ENCODE data around the gene CDAN1.
"Not testable (repeated sequence)": the region's sequence is repeated elsewhere in the genome, so short reads cannot be mapped to it uniquely, and the experiment has no call there.

CDAN1 gene

DNA sequence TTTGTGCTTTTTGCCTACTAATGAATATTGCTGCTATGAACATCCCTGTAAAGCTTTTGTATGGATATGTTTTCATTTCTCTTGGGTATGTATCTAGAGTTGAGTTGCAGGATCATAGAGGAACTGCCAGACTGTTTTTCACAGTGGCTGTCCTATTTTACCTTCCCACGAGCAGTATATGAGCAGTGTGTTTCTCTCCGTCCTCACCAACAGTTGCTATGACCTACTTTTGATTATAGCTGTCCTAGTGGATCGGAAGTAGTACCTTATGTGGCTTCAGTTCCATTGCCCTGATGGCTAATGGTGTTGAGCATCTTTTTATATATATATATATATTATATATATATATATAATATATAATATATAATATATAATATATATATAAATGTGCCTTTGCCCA lies 25.2 kb downstream of the CDAN1 start:
- FAIRE-seq (no peak), DNase-seq (ENCODE audit: extremely low spot score, insufficient read length, low read depth) (no peak)

DNA sequence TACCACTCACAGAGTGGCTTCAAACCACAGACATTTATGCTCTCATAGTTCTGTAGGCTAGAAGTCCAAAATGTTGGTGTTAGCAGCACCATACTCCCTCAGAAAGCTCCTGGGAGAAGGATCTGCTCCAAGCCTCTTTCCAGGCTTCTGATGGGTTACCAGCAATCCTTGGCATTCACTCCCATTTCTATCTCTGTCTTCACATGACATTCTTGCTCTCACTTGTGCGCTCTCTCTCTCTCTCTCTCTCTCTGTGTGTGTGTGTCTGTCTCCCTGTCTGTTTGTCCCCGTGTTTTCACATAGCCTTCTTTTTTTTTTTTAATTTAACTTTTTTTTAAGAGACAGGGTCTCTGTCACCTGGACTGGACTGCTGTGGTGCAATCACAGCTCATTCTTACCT lies 26.3 kb downstream of the CDAN1 start:
- DNase-seq (ENCODE audit: extremely low spot score, insufficient read length, low read depth) (no peak), FAIRE-seq (no peak)

DNA sequence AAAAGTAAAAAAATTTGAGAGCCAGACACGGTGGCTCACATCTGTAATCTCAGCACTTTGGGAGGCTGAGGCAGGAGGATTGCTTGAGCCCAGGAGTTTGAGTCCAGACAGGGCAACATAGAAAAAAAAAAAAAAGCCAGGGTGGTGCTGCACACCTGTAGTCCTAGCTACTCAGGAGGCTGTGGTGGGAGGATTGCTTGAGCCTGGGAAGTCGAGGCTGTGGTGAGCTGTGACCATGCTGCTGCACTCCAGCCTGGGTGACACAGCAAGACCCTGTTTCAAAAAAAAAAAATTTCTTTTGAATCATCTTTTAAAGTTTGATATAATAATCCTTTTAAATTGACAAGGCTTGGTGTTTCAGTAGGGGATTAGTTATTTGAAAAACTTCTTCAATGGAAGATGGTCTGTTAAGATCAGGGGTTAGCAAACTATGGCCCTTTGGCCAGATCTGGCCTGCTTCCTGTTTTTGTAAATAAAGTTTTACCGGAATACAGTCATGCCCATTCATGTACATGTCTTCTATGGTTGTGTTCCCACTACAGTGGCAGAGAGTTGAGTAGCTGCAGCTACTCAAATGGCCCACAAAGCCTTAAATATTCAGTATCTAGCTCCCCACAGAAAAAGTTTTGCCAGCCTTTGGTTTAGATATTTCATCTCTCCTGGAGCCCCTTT lies 28.9 kb downstream of the CDAN1 start:
- FAIRE-seq, result no peak
- DNase-seq (ENCODE audit: extremely low spot score, insufficient read length, low read depth), result no peak

DNA sequence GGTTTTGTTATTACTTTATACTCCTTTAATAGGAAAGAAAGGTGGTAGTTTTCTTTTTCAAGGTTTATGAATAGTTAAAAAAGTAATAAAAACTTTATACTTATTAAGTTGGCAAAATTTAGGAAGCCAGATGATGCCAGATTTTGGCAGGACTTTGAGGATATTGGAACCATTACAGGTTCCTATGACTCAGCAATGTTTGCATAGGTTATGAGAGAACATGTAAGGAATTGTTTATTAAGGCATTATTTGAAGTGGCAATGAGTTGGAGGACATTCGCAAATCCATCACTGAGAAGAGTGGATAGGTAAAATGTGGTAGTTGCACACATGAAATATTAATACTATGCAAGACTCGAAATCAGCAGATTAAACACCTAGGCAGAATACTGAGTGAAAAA lies 29.9 kb downstream of the CDAN1 start:
- FAIRE-seq (no peak), DNase-seq (ENCODE audit: extremely low spot score, insufficient read length, low read depth) (no peak)

DNA sequence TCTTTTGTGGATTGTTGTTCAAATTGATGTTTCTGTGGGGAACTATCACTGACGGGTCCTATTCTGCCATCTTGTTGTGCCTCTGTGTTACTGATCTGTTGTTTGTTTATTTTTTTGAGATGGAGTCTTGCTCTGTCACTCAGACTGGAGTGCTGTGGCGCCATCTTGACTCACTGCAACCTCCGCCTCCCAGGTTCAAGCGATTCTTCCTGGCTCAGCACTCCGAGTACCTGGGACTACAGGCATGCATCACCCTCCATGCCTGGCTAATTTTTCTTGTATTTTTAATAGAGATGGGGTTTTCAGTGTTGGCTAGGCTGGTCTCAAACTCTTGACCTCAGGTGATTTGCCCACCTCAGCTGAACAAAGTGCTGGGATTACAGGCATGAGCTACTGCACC lies 31.6 kb downstream of the CDAN1 start:
- no peak for DNase-seq (ENCODE audit: extremely low spot score, insufficient read length, low read depth)
- no peak for FAIRE-seq

DNA sequence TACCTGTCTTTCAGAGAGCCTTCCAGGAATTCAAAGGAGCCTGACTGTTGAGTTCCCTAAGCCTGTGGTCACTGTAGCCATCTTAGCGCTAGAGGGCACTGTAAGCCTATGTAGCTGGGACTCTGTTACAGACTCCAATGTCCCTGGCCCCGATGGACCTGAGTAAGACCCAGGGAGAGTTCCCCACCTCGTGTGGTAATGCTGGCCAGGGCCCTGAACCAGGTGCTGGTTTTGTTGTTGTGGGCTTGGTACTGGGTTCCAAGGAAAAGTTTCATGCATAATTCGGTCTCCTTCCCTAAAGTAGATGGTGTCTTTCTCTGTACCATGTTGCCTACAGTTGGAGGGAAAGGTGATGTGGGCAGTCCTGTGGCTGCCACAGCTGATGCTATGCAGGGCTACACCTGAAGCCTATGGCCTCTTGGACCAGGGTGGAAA lies 32.4 kb downstream of the CDAN1 start:
- DNase-seq (ENCODE audit: extremely low spot score, insufficient read length, low read depth), result peak; percentile 50
- FAIRE-seq, result peak; percentile 86

DNA sequence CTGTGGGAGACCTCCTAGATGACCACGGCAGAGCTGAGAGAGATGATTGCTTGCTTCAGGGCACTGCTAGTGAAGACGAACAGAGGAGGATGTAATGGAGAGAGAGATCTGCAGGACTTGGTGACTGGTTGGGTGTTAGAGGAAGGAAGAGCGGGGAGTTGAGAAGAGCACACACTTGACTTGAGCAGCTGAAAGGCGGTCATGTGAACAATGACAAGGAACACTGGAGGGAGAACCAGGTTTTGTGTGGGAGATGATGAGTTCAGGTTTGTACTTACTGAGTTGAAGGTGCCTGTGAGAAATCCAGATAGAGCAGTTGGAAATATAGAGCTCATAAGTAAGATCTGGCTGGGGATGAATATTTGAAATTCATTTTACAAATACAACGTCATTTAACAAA lies 40.3 kb downstream of the CDAN1 start:
- DNase-seq (ENCODE audit: extremely low spot score, insufficient read length, low read depth) (no peak), FAIRE-seq (no peak)

DNA sequence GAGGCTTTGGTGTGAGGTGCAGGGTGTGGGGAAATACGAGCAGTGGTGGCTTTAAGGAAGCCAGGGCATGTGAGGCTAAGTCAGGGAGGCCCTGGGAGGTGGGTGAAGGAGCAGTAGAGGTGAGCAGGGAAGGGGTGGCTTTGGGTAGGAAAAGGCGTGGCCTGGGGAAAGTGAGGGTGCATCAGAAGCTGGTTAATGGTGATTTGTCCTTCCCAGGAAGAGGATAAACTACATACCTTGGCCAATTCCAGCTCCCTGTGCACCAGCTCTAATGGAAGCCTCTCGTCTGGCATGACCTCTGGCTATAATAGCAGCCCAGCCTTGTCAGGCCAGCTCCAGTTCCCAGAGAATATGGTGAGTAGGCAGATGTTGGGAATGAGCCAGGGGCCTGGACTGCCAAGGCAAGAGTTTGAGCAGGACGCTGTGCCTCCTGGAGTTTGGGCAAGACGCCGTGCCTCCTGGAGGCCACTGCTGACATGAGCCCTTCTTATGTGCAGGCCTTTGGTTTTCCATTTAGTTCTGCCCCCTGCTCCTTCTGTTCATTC lies 41.3 kb downstream of the CDAN1 start:
- FAIRE-seq, result no peak
- DNase-seq (ENCODE audit: extremely low spot score, insufficient read length, low read depth), result no peak

DNA sequence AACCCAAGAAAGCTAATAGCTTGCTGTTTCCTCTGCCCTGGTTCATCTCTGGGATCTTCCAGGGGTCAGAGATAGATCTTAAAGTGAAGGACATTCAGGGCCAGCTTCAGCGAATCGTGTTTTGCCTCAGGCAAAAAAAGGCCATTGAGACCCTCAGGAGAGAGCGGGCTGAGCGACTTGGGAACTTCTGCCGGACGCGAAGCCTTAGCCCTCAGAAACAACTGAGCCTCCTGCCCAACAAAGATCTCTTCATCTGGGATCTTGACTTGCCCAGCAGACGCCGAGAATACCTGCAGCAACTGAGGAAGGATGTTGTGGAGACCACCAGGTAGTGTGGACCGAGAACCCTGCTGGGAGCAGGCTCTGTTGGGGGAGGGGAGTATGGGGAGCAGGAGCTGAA lies 42.5 kb downstream of the CDAN1 start:
- DNase-seq (ENCODE audit: extremely low spot score, insufficient read length, low read depth), result no peak
- FAIRE-seq, result no peak

DNA sequence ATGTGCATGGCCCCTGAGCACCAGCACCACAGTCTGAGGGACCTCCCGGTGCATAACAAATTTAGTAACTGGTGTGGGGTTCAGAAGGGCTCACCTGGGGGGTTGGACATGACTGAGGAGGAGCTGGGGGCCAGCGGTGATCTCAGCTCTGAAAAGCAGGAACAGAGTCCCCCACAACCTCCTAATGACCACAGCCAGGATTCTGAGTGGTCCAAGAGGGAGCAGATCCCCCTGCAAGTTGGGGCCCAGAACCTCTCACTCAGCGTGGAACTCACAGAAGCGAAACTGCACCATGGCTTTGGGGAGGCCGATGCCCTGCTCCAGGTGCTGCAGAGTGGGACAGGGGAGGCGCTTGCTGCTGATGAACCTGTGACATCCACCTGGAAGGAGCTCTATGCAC lies 43.0 kb downstream of the CDAN1 start:
- DNase-seq (ENCODE audit: extremely low spot score, insufficient read length, low read depth) (no peak), FAIRE-seq (no peak)

DNA sequence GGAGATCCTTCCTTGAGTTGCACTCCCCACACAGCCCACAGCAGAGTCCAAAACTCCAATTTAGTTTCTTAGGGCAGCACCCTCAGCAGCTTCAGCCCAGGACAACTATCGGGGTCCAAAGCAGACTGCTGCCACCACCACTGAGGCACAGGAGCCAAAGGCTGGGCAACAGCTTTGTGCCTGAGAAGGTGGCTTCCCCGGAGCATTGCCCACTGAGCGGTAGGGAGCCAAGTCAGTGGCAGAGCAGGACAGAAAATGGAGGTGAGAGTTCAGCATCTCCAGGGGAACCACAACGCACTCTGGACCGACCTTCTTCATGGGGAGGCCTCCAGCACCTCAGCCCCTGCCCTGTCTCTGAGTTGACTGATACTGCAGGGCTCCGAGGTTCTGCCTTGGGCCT lies 43.4 kb downstream of the CDAN1 start:
- no peak for FAIRE-seq
- DNase-seq (ENCODE audit: extremely low spot score, insufficient read length, low read depth), result no peak

DNA sequence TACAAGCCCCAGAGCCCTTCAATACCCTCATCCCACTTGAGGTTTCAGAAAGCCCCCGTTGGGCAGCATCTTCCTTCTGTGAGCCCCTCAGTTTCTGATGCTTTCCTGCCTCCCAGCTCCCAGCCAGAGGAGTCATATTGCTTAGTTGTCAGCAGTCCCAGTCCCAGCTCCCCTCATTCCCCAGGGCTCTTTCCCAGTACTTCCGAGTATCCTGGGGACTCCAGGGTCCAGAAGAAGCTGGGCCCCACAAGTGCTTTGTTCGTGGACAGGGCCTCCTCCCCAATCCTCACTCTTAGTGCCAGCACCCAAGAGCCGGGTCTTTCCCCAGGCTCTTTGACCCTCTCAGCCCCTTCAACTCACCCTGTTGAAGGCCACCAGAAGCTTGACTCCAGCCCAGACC lies 43.9 kb downstream of the CDAN1 start:
- no peak for DNase-seq (ENCODE audit: extremely low spot score, insufficient read length, low read depth)
- FAIRE-seq, result no peak

DNA sequence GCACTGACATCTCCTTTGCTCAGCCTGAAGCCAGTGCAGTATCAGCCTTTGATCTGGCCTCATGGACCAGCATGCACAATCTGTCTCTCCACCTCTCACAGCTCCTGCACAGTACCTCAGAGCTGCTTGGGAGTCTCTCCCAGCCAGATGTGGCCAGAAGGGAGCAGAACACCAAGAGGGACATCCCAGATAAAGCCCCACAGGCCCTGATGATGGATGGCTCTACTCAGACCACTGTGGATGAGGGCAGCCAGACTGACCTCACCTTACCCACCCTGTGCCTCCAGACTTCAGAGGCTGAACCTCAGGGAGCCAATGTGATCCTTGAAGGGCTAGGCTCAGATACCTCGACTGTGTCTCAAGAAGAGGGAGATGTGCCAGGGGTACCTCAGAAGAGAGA lies 44.4 kb downstream of the CDAN1 start:
- DNase-seq (ENCODE audit: extremely low spot score, insufficient read length, low read depth) (no peak), FAIRE-seq (no peak)

DNA sequence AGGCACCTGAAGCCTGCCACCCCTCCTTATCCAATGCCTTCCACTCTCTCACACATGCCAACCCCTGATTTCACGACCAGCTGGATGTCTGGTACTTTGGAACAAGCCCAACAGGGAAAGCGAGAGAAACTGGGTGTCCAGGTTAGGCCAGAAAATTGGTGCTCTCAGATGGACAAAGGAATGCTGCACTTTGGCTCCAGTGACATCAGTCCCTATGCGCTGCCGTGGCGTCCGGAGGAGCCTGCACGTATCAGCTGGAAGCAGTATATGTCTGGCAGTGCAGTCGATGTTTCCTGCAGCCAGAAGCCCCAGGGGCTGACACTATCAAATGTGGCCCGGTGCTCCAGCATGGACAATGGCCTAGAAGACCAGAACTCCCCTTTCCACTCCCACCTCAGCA lies 45.2 kb downstream of the CDAN1 start:
- no peak for DNase-seq (ENCODE audit: extremely low spot score, insufficient read length, low read depth)
- no peak for FAIRE-seq

DNA sequence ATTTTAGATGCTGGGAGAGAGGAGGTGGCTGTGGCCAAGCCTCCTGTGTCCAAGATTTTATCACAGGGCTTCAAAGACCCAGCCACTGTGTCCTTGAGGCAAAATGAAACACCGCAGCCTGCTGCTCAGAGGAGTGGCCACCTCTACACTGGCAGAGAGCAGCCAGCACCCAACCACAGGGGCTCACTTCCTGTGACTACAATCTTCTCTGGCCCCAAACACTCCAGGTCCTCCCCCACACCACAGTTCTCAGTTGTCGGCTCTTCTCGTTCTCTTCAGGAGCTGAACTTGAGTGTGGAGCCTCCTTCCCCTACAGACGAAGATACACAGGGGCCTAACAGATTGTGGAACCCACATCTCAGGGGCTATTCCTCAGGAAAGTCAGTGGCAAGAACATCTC lies 45.6 kb downstream of the CDAN1 start:
- DNase-seq (ENCODE audit: extremely low spot score, insufficient read length, low read depth) (no peak), FAIRE-seq (no peak)

DNA sequence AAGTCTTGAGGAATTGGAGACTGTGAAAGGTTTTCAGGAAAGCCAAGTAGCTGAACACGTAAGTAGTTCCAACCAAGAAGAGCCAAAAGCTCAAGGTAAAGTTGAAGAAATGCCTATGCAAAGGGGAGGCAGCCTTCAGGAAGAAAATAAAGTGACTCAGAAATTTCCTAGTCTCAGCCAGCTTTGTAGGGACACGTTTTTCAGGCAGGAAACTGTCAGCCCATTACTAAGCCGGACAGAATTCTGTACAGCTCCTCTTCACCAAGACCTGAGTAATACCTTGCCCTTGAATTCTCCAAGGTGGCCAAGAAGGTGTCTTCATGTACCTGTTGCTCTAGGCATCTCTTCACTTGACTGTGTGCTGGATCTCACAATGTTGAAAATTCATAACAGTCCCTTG lies 48.6 kb downstream of the CDAN1 start:
- FAIRE-seq, result no peak
- DNase-seq (ENCODE audit: extremely low spot score, insufficient read length, low read depth), result no peak

DNA sequence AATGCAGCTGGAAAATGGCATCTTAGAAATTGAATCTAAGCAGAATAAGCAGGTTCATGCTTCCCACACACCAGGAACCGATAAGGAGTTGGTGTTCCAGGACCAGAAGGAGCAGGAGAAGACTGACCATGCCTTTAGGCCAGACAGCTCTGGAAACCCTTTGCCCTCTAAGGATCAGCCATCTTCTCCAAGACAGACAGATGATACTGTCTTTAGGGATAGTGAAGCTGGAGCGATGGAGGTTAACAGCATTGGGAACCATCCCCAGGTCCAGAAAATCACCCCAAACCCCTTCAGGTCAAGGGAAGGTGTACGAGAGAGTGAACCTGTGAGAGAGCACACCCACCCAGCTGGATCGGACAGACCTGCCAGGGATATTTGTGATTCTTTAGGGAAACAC lies 49.2 kb downstream of the CDAN1 start:
- no peak for FAIRE-seq
- no peak for DNase-seq (ENCODE audit: extremely low spot score, insufficient read length, low read depth)

DNA sequence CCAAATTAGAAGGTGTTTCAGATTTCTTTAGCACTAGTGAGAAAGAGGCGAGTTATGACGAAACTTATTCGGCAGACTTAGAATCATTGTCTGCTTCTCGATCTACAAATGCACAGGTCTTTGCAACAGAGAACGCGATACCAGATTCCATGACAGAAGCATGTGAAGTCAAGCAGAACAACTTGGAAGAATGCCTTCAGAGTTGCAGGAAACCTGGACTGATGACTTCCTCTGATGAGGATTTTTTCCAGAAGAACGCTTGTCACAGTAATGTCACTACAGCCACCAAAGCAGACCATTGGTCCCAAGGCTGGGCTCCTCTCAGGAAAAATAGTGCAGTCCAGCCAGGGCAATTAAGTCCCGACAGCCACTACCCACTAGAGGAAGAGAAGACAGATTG lies 50.6 kb downstream of the CDAN1 start:
- DNase-seq (ENCODE audit: extremely low spot score, insufficient read length, low read depth), result no peak
- FAIRE-seq, result no peak

DNA sequence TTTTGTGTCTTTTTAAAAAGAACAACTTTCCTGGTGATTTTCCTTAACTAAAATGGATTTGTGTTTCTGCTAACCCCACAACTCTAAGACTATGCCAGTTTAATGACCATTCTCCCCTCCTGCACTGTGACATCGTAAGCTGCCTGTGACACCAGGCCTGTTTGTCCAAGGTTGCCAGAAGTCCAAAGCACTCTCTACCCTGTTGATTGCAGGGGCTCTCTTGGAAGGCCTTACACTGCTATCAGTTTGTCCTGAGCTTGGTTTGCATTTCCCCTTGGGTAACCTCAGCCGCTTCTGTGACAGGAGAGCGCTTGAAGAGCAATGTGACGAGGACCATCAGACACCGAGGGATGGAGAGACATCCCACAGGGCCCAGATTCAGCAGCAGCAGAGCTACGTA lies 55.8 kb downstream of the CDAN1 start:
- FAIRE-seq (no peak), DNase-seq (ENCODE audit: extremely low spot score, insufficient read length, low read depth) (no peak)

DNA sequence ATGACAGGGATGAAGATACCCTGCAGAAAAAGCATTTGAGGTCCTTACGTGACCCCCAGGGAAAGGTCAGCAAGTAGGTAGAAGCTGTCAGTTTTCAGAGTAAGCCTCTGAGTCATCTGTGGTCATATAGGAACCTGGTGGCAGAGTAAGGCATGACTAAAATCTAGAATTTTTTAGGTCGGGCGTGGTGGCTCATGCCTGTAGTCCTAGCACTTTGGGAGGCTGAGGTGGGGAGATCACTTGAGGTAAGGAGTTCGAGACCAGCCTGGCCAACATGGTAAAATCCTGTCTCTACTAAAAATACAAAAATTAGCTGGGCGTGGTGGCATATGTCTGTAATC lies 56.8 kb downstream of the CDAN1 start:
- FAIRE-seq, result not testable (repeated sequence)
- peak; percentile 28 for DNase-seq (ENCODE audit: extremely low spot score, insufficient read length, low read depth)

DNA sequence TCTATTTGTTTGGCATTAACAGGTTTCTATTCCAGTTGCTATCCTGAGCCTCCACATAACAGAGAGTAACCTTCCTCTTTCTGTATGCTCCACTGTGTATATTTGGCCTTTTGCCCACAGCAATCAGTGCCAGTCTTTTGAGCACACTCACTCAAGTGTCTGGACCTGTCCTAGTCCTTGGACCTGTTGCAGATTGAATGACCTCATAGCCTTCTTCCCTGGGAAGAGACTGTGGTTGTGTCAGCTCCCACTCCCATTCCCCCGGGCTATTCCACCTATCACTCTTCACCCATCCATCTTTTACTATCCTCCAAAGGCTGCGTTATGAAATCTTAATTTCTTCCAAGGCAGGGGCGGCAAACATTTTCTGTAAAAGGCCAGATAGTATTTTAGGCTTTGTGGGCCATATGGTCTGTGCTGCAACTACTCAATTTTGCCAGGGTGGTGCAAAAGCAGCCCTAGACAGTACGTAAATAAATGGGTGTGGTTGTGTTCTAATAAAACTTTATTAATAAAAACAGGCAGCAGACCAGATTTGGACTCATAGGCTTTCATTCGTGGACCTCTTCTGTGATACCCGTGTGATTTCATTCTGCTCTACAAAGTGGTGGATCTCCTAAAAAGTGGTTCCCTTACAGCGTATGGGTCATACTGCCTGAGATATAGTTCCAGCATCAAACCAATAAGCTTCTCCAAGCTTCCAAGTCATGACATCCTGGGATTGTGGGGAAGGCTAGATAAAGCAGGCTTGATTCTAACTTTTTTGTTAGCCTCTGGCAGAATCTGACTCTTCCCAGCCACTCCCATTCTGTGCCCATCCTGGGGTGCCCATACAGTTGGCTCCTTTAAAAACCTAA lies 57.4 kb downstream of the CDAN1 start:
- FAIRE-seq (no peak), DNase-seq (ENCODE audit: extremely low spot score, insufficient read length, low read depth) (no peak)

DNA sequence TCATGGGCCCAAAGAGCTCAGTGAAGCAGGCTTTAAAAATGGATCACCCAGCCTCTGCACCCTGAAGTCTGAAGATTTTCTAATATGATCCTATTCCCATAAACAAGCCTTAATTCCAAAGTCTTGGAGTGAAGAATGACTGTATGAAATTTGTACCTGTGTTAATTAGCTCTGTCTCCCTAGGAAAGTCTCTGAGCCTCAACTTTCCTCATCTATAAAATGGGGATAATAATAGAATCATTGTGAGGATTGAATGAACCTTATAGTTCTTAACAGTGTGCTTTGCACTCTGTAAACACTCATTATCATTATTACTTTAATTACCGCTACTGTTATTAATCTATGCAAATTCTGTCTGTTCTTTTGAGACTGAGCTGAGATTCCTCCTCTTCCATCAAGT lies 61.9 kb downstream of the CDAN1 start:
- DNase-seq (ENCODE audit: extremely low spot score, insufficient read length, low read depth) (no peak), FAIRE-seq (no peak)

Measured in GM18507 (cell line).